KOPT-K1 (cell line): ENCODE measurements around the gene CNOT8.
A peak's percentile ranks its signal among the peaks of the same experiment; 100 is the strongest.
"Not testable (repeated sequence)": the region's sequence is repeated elsewhere in the genome, so short reads cannot be mapped to it uniquely, and the experiment has no call there.

Source experiments
- H3K27ac ChIP-seq: fragments of 200-600 bp; sonication (generic); 2 replicates; pipeline ENCODE4 v1.5.1; 2016; ENCODE audit warnings: antibody characterized with exemption, mild to moderate bottlenecking, low read depth, low read length; ENCODE audit not compliant: poor library complexity, severe bottlenecking
- H3K36me3 ChIP-seq: fragments of 200-600 bp; sonication (generic); 2 replicates; pipeline ENCODE4 v1.5.1; 2017; ENCODE audit warnings: antibody characterized with exemption, mild to moderate bottlenecking, low read length, moderate library complexity; ENCODE audit not compliant: insufficient read depth
- H3K9me3 ChIP-seq: fragments of 200-600 bp; sonication (generic); 2 replicates; pipeline ENCODE4 v1.5.1; 2017; ENCODE audit warnings: antibody characterized with exemption, low read length, mild to moderate bottlenecking; ENCODE audit not compliant: insufficient read depth, poor library complexity, severe bottlenecking

CNOT8 gene

DNA sequence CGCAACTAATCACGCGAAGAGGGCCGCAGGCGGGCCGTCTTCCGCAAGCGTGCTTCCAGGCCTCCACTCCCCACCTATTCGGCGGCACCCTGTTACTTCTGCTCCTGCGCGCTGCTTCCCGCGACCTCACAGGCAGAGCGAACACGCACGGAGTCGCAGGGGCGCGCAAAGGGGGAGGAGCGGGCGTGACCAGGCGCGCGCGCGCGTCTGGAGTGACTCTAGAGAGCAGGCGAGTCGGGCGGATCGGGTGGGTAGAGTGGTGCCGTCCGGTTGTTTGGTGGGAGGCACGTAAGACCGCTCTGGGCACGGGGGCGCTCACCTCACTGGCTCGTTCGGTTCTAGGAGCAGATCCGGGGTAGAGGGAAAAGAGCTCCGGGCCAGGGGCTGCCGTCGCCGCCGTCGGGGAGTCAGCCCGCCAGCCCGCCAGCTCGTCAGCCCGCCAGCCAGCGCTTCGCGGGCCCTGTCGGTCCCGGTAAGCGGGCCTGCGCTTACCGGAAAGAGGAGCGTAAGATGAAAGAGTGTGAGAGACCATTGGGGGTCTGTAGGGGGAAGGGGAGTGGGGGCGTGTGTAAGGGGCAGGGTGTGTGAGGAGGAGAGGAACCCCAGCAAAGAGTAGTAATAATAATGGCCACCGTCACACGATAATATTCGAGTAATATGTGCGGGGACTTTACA, at the start of gene CNOT8:
TSS of gene CNOT8 (plus strand) at position 331 of the 675 bp plus-strand sequence. CDS start 4,652 bp downstream, outside the sequence.
- Histone ChIP-seq H3K27ac (peak within 1 kb of the TSS; percentile 95), H3K36me3 (peaks cover 25% of the 10 kb centered on the region), H3K9me3 (no peaks in the 10 kb centered on the region)

DNA sequence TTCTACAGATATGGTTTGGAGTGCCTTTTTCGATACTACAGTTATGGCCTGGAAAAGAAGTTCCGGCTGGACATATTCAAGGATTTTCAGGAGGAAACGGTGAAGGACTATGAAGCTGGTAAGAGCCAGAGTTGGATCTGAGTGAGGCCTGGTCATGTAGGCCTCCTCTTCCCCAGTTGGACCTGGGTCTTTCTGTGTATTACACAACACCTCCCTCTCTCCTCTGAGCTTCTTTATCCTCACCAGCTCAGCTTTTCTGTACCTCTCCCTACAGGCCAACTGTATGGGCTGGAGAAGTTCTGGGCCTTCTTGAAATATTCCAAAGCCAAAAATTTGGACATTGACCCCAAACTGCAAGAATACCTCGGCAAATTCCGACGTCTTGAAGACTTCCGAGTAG, 47.2 kb upstream of the CNOT8 start:
- Histone ChIP-seq H3K36me3 (peaks cover 98% of the 10 kb centered on the region), H3K9me3 (no peaks in the 10 kb centered on the region), H3K27ac (no peak overlapping the region)

DNA sequence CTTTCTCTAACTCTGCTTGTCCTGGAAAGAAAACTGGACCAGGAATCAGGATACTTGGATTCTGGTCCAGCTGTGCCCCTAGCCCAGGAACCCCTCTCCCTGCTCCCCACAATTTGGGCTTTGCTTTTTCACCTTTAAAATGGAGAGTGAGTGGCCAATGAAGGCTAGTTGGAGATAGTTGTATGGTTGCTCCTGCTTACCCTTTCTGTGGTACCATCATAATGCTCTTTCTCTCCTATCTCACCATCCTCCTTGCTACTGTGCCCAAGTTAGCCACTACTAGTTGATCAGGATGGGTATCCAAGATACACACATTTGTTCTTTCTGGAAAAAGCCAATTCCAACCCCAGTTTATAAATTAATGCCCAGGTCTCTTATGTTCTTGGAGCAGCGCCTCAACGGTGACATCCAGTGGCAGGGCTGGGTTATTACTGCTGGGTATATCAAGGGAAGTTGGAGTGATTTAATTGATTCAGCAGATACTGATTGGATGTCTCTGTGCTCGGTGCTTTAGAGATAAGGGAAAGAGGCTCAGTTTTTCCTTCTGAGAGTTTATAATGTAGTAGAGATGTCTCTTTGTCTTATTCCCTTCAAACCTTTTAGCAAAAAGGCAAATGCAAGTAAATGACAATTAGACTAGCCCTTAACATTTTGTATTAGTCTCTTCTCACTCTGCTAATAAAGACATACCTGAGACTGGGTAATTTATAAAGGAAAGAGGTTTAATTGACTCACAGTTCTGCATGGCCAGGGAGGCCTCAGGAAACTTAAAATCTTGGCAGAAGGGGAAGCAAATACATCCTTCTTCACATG, 46.6 kb upstream of the CNOT8 start:
- Histone ChIP-seq H3K36me3 (peaks cover 98% of the 10 kb centered on the region), H3K27ac (no peak overlapping the region), H3K9me3 (no peaks in the 10 kb centered on the region)

DNA sequence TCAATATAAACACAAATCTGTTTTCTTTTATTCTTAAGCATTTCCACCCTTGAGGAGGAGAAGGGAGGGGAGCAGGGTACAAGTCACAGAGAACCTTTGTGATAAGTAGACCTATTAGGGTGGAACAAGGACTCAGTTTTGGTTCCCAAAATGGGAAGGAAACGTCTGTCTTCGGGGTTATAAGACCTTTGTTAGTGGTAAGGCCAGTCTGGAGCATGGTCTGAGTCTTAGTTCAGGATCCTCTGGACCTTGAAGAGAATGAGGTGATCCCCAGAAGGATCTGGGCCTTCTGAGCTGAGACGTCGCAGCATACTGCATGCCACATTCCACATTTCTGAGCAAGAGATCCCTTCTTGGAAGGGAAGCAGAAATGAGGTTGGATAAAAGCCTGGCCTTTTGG, 45.3 kb upstream of the CNOT8 start:
- Histone ChIP-seq H3K27ac (peak overlapping the region; percentile 12), H3K36me3 (peaks cover 99% of the 10 kb centered on the region), H3K9me3 (no peaks in the 10 kb centered on the region)

DNA sequence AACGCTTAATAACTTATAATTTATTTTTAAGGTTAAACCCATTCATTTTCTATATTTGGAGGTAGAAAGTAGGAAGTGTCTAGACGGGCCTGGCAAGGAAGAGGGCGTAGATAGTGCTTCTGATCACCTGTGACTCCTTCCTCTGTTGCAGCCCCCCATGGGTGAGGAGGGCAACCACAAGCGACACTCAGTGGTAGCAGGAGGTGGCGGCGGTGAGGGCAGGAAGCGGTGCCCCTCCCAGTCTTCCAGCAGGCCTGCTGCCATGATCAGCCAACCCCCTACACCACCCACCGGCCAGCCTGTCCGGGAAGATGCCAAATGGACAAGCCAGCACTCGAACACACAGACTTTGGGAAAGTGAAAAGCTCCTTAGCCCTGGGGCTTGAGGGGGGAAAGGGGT, 44.7 kb upstream of the CNOT8 start:
- H3K27ac ChIP-seq, result peak overlapping the region; percentile 22
- H3K9me3 ChIP-seq, result no peaks in the 10 kb centered on the region
- H3K36me3 ChIP-seq, result peaks cover 99% of the 10 kb centered on the region

DNA sequence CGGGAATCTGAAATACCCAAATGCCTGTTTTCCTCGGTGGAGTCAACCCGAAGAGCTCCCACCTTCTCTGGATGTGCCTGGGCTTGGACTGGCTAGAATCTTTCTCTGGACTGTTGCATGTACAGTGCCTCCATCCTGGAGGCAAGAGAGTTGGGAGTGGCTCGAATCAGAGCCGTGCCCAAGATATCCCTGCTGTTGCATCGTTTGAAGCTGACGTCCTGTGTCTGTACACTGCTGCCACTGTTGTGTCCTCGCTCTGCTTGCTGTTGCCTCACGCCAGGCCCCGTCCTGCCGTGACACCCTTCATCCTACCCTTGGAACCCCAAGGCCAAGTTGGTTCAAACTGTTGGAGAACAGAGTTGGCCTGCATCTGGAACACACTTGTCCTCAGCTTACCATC, 43.4 kb upstream of the CNOT8 start:
- H3K9me3 ChIP-seq, result no peaks in the 10 kb centered on the region
- peaks cover 99% of the 10 kb centered on the region for H3K36me3 ChIP-seq
- no peak overlapping the region for H3K27ac ChIP-seq

DNA sequence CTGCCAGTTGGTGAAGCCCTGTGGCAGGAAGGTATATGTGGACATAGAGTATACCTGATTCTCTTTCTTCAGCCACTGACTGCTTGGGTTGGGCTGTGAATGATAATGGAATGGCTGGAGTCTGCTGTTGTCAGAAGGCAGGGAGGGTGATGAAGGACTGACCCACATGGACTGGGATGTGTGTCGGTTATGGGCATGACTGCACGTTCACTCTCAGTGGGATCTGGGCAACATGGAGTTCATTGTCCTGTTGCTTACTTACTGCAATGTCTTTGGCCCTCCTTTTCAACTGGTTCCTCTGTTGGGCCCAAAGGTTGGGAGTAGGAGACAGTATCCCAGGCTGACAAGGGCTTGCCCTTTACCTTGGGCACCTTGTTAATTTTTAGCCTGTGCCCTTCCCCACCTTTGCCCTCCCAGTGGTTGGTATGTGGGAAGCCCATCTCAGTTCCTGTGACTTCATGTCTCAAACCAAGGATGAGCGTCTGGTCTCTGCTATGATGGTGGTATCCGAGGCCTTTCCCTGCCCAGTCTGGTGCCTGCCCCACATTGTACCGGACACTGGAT, 42.7 kb upstream of the CNOT8 start:
- no peaks in the 10 kb centered on the region for H3K9me3 ChIP-seq
- H3K36me3 ChIP-seq, result peaks cover 99% of the 10 kb centered on the region
- H3K27ac ChIP-seq, result no peak overlapping the region

DNA sequence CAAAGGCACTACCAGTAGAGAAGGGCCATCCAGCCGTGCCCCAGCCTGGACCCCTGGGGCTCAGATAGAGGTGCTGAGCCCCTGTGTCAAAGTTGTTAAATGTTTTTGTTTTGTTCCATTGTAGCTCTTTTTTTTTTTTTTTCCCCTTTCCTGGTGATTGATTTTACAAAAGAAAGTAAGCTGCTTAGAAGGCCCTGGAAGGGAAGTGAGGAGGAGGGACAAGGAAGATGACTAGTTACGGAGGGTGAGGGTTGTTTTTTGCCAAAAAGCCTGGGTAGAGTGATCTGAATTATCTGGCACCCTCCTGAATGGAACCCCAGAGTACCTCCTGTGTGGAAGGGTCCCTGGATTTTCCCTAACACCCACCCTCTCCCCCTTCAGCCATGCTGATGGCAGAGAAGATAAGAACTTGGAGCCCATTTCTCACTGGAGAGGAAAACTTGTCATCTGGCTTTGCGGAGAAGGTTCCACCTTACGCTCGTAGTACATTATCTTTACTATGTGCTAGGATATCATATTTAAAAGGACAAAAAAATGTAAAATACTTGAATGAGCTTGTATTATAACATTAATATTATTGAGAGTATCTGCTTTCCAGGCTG, 41.4 kb upstream of the CNOT8 start:
- peaks cover 96% of the 10 kb centered on the region for H3K36me3 ChIP-seq
- H3K27ac ChIP-seq, result no peak overlapping the region
- H3K9me3 ChIP-seq, result no peaks in the 10 kb centered on the region

DNA sequence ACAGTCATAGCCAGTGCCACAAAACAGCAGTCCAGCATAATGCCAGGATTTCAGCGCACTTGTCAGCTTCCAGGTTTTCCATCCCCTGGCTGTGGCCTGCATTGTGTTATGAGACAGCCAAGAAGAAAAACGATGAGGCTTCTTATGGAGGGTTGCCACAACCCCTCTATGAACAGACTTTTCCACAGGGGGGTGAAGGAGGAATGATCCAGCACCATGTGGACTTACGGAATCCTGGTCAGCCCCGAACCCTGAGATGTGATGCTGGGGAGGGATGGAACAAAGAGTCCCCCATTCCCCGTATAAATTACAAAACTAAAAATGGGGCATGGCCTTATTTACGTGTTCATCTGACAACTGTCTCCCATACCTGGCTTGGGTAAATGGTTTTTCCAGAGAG, 40.6 kb upstream of the CNOT8 start:
- Histone ChIP-seq H3K36me3 (peaks cover 98% of the 10 kb centered on the region), H3K27ac (no peak overlapping the region), H3K9me3 (no peaks in the 10 kb centered on the region)

DNA sequence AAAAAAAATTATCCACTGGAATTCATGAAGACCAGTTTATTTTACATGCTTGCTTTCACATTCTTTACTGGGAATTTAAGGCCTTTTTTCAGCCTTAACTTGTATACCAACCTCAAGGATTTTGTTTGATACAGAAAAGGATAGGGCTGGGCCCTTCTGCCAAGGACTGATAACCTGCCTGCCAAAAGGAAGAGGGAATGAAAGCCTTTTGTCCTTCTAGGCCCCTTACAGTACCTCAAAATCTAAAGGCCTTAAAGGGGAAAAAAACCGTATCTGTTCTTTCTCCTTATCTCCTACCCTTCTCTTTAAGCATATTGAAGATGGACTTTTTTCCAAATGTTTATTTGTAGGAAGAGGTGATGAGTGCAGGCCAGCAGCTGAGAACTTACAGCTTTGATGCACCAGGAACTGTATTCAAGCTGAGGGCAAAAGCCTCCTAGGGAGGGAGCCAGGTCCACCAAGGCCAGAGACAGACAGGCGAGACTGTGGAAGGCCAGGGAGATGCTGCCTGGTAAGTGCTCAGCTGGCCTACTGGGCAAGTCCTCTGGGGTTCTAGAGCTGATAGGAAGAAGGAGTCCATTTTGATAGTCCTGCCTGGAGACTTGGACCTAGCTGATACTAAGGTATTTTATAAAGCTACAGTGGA, 39.8 kb upstream of the CNOT8 start:
- H3K36me3 ChIP-seq, result peaks cover 96% of the 10 kb centered on the region
- no peaks in the 10 kb centered on the region for H3K9me3 ChIP-seq
- H3K27ac ChIP-seq, result no peak overlapping the region

DNA sequence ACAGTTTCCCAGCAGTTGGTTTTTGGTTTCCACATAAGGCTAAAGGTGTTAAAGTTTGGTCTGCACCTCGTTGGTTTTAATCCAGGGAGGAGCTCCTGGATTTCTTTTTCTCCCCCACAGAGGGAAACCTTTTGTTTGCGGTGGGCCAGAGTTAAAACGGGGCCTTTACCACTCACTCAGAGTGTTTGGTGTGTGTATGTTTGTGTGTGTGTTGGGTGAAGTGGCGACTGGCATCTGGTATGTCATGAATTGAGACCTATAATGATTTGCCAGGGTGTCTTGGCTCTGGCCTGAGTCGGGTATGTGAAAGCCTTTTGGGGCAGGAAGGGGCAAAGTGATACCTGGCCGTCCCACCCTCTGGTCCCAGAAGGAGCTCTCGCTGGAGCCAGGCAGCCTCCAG, 38.9 kb upstream of the CNOT8 start:
- Histone ChIP-seq H3K9me3 (no peaks in the 10 kb centered on the region), H3K36me3 (peaks cover 96% of the 10 kb centered on the region)

DNA sequence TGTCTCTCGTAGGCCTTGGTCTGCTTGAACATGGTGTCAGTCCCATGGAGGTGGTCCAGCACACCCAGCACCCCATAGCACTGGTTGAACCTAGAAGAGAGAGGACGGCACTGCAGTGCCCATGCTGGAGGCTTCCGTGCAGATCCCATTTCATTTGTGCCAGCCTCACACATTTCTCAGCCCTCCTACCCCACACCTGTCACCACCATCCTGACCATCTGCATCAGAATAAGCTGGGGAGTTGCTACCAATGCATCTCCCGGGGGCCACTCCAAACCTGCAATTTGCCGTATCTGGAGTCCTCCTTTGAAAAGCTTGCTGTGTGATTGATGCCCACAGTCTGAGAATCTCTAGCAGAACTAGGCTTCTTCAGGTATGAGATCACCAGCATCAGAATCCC, 38.0 kb upstream of the CNOT8 start:
- Histone ChIP-seq H3K36me3 (peaks cover 90% of the 10 kb centered on the region), H3K27ac (no peak overlapping the region), H3K9me3 (no peaks in the 10 kb centered on the region)

More for the DNA sequence above, 38.9 kb upstream of the CNOT8 start:
- H3K27ac ChIP-seq, result no peak overlapping the region

DNA sequence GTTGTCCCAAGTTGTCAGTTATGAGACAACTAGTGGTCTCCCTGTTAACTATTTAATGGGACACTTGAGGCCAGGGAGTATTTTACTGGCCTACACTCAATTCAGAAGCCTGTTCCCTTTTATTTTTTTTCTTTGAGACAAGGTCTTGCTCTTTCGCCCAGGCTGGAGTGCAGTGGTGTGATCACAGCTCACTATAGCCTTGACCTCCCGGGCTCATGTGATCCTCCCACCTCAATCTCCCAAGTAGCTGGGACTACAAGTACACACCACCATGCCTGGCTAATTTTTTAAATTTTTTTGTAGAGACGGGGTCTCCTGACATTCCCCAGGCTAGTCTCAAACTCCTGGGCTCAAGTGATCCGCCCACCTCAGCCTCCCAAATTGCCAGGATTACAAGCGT, 35.5 kb upstream of the CNOT8 start:
- H3K27ac ChIP-seq, H3K9me3 ChIP-seq: not testable (repeated sequence)
- peaks cover 75% of the 10 kb centered on the region for H3K36me3 ChIP-seq

DNA sequence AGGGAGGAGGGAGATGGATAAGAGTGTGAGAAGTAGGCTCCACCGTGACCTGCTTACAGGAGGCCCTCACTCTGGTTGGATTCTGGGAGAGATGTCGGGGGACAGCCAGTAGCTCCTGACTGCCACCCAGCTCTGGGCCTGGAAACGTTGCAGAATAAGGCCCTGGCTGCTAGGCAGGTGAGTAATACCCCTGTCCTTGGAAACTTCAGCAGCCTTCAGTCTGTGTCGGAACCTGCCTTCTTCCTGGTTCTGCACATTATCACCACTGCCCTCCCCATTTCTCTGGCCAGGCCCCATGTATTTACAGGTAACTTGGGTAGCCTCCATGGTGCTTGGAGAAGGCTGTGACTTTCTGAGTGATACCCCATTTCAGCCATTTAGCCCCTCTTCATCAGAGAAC, 34.8 kb upstream of the CNOT8 start:
- Histone ChIP-seq H3K9me3 (no peaks in the 10 kb centered on the region), H3K27ac (no peak overlapping the region), H3K36me3 (peaks cover 75% of the 10 kb centered on the region)

DNA sequence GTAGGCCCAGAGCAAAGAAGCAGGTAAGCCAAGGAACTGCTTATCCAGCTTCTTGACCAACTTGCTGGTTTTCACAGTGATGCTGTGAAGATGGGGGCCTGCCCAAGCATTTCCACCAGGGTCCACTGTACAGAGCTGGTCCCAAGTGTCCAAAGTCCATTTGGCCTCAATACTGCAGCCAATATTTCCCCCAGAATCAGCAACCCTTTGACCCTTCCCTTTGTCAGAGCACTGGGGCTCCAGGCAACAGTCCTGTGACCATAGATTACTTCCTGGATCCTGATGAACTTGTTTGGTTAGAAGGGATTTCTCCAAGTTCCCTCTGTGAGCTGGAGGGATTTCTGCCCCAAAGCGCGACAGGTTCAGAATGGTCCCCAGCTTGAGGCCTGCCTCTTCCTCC, 34.4 kb upstream of the CNOT8 start:
- no peaks in the 10 kb centered on the region for H3K9me3 ChIP-seq
- no peak overlapping the region for H3K27ac ChIP-seq
- peaks cover 73% of the 10 kb centered on the region for H3K36me3 ChIP-seq
